WTC11 (cell line): ENCODE data around the gene INPP5E. TPM values are rescaled to one million over a fixed set of nuclear protein-coding genes. Genes with fewer than 3 reads are reported as not detected.

Experiments
- ATAC-seq: fragments of 200-7000 bp; cut with Tn5 transposase; 2 replicates; pipeline ENCODE4 v1.10.0; 2021; ENCODE audit warnings: mild to moderate bottlenecking, moderate library complexity
- CTCF ChIA-PET: fragments of 300-600 bp; sonication (Branson Sonifier 250); formaldehyde crosslinking; loops from one replicate; lab custom pipeline; 2021; ENCODE audit warnings: antibody characterized with exemption; lab: Charles Lee
- POLR2A ChIA-PET: fragments of 350-600 bp; sonication (Branson Sonifier 250); formaldehyde crosslinking; loops from one replicate; lab custom pipeline; 2021; ENCODE audit warnings: antibody characterized with exemption; lab: Charles Lee
- DNase-seq: peaks from one replicate; pipeline ENCODE4 v3.0.0; 2021; ENCODE audit warnings: low spot score
- H3K27ac Mint-ChIP-seq: 2 replicates; pipeline ENCODE4 v1.8.0; 2021; ENCODE audit warnings: mixed read lengths
- H3K27me3 Mint-ChIP-seq: 2 replicates; pipeline ENCODE4 v1.8.0; 2021; ENCODE audit warnings: low read depth, mild to moderate bottlenecking, moderate library complexity, mixed read lengths
- H3K36me3 Mint-ChIP-seq: 2 replicates; pipeline ENCODE4 v1.8.0; 2021; ENCODE audit warnings: mixed read lengths
- H3K4me1 Mint-ChIP-seq: 2 replicates; pipeline ENCODE4 v1.8.0; 2022; ENCODE audit warnings: mixed read lengths
- H3K4me3 Mint-ChIP-seq: 2 replicates; pipeline ENCODE4 v1.8.0; 2021; ENCODE audit warnings: mild to moderate bottlenecking, moderate library complexity, mixed read lengths
- H3K9me3 Mint-ChIP-seq: 2 replicates; pipeline ENCODE4 v1.8.0; 2021; ENCODE audit warnings: mixed read lengths
- JUN ChIP-seq: sonication (generic); formaldehyde crosslinking; IDR thresholded peaks from 2 replicates; pipeline ENCODE4 v1.8.0; 2023; ENCODE audit warnings: mild to moderate bottlenecking, missing genetic modification reagents
- NFE2L1 ChIP-seq: sonication (generic); formaldehyde crosslinking; IDR thresholded peaks from 2 replicates; pipeline ENCODE4 v1.8.1; 2023; ENCODE audit warnings: missing genetic modification reagents
- NR1H2 ChIP-seq: sonication (generic); formaldehyde crosslinking; IDR thresholded peaks from 2 replicates; pipeline ENCODE4 v1.9.0; 2021; ENCODE audit warnings: mild to moderate bottlenecking, moderate library complexity, missing genetic modification reagents
- NR3C1 ChIP-seq: sonication (generic); formaldehyde crosslinking; conservative IDR thresholded peaks from 2 replicates; pipeline ENCODE4 v1.8.1; 2023; ENCODE audit warnings: low read depth, mild to moderate bottlenecking, missing genetic modification reagents
- PRRX2 ChIP-seq: fragments of 250-450 bp; sonication (Bioruptor Pico); IDR thresholded peaks from 2 replicates; pipeline ENCODE4 v1.8.0; 2021; ENCODE audit warnings: mild to moderate bottlenecking
- TCF7 ChIP-seq: sonication (generic); formaldehyde crosslinking; IDR thresholded peaks from 2 replicates; pipeline ENCODE4 v1.8.0; 2022; ENCODE audit warnings: mild to moderate bottlenecking, low read depth, missing genetic modification reagents, moderate library complexity
- ZNF232 ChIP-seq: sonication (generic); formaldehyde crosslinking; IDR thresholded peaks from 2 replicates; pipeline ENCODE4 v1.8.0; 2022; ENCODE audit warnings: mild to moderate bottlenecking, missing genetic modification reagents
- total RNA-seq: library from RNA; stranded (reverse); gene quantifications from 3 replicates; pipeline ENCODE4 v1.2.3, GENCODE V29; 2021
- TF ChIP-seq, protein P1 (sequence below): sonication (generic); formaldehyde crosslinking; IDR thresholded peaks from 2 replicates; pipeline ENCODE4 v1.8.1; 2022; ENCODE audit warnings: missing genetic modification reagents, borderline replicate concordance
- TF ChIP-seq, protein P2 (sequence below): fragments of 250-450 bp; sonication (Bioruptor Pico); IDR thresholded peaks from 2 replicates; pipeline ENCODE4 v2.1.2; 2022; ENCODE audit warnings: mild to moderate bottlenecking, moderate library complexity
- TF ChIP-seq, protein P3 (sequence below): fragments of 200-600 bp; IDR thresholded peaks from 2 replicates; pipeline ENCODE4 v1.8.0; 2022; ENCODE audit warnings: antibody characterized with exemption
- TF ChIP-seq, protein P4 (sequence below): sonication (generic); formaldehyde crosslinking; IDR thresholded peaks from 2 replicates; pipeline ENCODE4 v1.8.0; 2022; ENCODE audit warnings: mild to moderate bottlenecking, missing genetic modification reagents
- TF ChIP-seq, protein P5 (sequence below): sonication (generic); formaldehyde crosslinking; IDR thresholded peaks from 2 replicates; pipeline ENCODE4 v1.8.0; 2022; ENCODE audit warnings: mild to moderate bottlenecking, missing genetic modification reagents
- TF ChIP-seq, protein P6 (sequence below): sonication (generic); formaldehyde crosslinking; IDR thresholded peaks from 2 replicates; pipeline ENCODE4 v1.8.1; 2023; ENCODE audit warnings: mild to moderate bottlenecking, missing genetic modification reagents
- TF ChIP-seq, protein P7 (sequence below): sonication (generic); formaldehyde crosslinking; conservative IDR thresholded peaks from 2 replicates; pipeline ENCODE4 v1.8.1; 2023; ENCODE audit warnings: mild to moderate bottlenecking, low read depth, missing genetic modification reagents, moderate library complexity

The INPP5E gene
- total RNA-seq, 1 experiment from 2014 or later = 24.0 TPM

DNA sequence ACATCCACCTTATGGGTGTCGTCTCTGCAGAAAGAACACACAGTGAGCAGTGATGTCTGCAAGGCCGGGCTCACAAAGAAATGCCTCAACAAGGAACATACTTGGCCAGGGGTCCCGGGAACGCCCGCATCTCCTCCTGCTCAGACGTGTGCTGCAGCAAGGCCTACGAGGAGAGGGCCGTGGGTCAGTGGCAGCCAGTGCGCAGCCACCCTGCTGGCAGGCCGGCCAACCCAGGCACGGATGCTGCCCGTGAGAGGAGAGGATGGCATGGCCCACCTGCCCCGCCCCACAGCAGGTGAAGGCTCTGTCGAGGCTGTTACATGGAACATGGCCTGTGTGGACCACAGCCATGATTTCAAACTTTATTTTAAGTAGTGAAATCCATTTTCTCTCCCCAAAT, 23.9 kb upstream of the INPP5E start:
- TF ChIP-seq, protein P1, sequence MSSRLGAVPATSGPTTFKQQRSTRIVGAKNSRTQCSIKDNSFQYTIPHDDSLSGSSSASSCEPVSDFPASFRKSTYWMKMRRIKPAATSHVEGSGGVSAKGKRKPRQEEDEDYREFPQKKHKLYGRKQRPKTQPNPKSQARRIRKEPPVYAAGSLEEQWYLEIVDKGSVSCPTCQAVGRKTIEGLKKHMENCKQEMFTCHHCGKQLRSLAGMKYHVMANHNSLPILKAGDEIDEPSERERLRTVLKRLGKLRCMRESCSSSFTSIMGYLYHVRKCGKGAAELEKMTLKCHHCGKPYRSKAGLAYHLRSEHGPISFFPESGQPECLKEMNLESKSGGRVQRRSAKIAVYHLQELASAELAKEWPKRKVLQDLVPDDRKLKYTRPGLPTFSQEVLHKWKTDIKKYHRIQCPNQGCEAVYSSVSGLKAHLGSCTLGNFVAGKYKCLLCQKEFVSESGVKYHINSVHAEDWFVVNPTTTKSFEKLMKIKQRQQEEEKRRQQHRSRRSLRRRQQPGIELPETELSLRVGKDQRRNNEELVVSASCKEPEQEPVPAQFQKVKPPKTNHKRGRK (CRISPR knock-in tag) = no peak
- TF ChIP-seq, protein P2, sequence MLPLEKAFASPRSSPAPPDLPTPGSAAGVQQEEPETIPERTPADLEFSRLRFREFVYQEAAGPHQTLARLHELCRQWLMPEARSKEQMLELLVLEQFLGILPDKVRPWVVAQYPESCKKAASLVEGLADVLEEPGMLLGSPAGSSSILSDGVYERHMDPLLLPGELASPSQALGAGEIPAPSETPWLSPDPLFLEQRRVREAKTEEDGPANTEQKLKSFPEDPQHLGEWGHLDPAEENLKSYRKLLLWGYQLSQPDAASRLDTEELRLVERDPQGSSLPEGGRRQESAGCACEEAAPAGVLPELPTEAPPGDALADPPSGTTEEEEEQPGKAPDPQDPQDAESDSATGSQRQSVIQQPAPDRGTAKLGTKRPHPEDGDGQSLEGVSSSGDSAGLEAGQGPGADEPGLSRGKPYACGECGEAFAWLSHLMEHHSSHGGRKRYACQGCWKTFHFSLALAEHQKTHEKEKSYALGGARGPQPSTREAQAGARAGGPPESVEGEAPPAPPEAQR (CRISPR knock-in tag) = no peak
- TF ChIP-seq TCF7 (no peak), NR1H2 (no peak), PRRX2 (CRISPR knock-in tag) (no peak), NR3C1 (CRISPR knock-in tag) (no peak), NFE2L1 (CRISPR knock-in tag) (no peak), JUN (CRISPR knock-in tag) (no peak)
- TF ChIP-seq, protein P3, sequence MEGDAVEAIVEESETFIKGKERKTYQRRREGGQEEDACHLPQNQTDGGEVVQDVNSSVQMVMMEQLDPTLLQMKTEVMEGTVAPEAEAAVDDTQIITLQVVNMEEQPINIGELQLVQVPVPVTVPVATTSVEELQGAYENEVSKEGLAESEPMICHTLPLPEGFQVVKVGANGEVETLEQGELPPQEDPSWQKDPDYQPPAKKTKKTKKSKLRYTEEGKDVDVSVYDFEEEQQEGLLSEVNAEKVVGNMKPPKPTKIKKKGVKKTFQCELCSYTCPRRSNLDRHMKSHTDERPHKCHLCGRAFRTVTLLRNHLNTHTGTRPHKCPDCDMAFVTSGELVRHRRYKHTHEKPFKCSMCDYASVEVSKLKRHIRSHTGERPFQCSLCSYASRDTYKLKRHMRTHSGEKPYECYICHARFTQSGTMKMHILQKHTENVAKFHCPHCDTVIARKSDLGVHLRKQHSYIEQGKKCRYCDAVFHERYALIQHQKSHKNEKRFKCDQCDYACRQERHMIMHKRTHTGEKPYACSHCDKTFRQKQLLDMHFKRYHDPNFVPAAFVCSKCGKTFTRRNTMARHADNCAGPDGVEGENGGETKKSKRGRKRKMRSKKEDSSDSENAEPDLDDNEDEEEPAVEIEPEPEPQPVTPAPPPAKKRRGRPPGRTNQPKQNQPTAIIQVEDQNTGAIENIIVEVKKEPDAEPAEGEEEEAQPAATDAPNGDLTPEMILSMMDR = no peak
- TF ChIP-seq, protein P4, sequence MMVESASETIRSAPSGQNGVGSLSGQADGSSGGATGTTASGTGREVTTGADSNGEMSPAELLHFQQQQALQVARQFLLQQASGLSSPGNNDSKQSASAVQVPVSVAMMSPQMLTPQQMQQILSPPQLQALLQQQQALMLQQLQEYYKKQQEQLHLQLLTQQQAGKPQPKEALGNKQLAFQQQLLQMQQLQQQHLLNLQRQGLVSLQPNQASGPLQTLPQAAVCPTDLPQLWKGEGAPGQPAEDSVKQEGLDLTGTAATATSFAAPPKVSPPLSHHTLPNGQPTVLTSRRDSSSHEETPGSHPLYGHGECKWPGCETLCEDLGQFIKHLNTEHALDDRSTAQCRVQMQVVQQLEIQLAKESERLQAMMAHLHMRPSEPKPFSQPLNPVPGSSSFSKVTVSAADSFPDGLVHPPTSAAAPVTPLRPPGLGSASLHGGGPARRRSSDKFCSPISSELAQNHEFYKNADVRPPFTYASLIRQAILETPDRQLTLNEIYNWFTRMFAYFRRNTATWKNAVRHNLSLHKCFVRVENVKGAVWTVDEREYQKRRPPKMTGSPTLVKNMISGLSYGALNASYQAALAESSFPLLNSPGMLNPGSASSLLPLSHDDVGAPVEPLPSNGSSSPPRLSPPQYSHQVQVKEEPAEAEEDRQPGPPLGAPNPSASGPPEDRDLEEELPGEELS = no peak
- TF ChIP-seq, protein P5, sequence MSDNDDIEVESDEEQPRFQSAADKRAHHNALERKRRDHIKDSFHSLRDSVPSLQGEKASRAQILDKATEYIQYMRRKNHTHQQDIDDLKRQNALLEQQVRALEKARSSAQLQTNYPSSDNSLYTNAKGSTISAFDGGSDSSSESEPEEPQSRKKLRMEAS (CRISPR knock-in tag) = no peak
- TF ChIP-seq, protein P6, sequence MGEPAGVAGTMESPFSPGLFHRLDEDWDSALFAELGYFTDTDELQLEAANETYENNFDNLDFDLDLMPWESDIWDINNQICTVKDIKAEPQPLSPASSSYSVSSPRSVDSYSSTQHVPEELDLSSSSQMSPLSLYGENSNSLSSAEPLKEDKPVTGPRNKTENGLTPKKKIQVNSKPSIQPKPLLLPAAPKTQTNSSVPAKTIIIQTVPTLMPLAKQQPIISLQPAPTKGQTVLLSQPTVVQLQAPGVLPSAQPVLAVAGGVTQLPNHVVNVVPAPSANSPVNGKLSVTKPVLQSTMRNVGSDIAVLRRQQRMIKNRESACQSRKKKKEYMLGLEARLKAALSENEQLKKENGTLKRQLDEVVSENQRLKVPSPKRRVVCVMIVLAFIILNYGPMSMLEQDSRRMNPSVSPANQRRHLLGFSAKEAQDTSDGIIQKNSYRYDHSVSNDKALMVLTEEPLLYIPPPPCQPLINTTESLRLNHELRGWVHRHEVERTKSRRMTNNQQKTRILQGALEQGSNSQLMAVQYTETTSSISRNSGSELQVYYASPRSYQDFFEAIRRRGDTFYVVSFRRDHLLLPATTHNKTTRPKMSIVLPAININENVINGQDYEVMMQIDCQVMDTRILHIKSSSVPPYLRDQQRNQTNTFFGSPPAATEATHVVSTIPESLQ = no peak
- no peaks in the 10 kb centered on the region for H3K9me3 Mint-ChIP-seq
- ChIA-PET POLR2A (no interaction called here), CTCF (no interaction called here)
- H3K36me3 Mint-ChIP-seq = peaks cover 75% of the 10 kb centered on the region
- H3K4me1 Mint-ChIP-seq = no peaks in the 10 kb centered on the region
- no peak overlapping the region for H3K27ac Mint-ChIP-seq
- no peak overlapping the region for H3K4me3 Mint-ChIP-seq
- DNase-seq = no peak
- H3K27me3 Mint-ChIP-seq = no peaks in the 10 kb centered on the region
- ATAC-seq = no peak

DNA sequence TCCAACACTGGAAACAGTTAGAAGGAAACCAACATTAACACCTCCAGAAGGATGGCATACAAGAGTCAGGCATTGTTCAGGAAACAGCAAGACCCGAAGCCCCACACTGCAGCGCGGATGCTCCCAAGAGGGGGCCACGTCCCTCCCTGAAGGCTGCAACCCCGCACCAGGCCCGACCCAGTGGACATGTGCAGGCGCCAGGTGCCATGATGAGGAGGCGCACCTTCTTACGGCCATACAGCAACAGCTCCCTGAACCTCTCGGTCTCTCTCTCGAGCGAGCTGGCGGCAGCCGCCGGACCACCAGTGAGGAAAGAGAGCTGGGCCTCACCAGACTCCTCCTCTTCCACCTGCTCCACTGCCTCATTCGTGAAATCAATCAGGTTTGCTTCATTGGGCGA, 23.0 kb upstream of the INPP5E start:
- ChIA-PET POLR2A (no interaction called here), CTCF (no interaction called here)
- H3K27me3 Mint-ChIP-seq = no peaks in the 10 kb centered on the region
- no peaks in the 10 kb centered on the region for H3K4me1 Mint-ChIP-seq
- H3K9me3 Mint-ChIP-seq = no peaks in the 10 kb centered on the region
- H3K36me3 Mint-ChIP-seq = peaks cover 80% of the 10 kb centered on the region
- ATAC-seq (no peak), DNase-seq (no peak)
- H3K27ac Mint-ChIP-seq = no peak overlapping the region
- H3K4me3 Mint-ChIP-seq = no peak overlapping the region
- TF ChIP-seq, protein P1 (CRISPR knock-in tag) = no peak
- TF ChIP-seq ZNF232 (CRISPR knock-in tag) (no peak), NR1H2 (no peak)
- TF ChIP-seq, protein P7, sequence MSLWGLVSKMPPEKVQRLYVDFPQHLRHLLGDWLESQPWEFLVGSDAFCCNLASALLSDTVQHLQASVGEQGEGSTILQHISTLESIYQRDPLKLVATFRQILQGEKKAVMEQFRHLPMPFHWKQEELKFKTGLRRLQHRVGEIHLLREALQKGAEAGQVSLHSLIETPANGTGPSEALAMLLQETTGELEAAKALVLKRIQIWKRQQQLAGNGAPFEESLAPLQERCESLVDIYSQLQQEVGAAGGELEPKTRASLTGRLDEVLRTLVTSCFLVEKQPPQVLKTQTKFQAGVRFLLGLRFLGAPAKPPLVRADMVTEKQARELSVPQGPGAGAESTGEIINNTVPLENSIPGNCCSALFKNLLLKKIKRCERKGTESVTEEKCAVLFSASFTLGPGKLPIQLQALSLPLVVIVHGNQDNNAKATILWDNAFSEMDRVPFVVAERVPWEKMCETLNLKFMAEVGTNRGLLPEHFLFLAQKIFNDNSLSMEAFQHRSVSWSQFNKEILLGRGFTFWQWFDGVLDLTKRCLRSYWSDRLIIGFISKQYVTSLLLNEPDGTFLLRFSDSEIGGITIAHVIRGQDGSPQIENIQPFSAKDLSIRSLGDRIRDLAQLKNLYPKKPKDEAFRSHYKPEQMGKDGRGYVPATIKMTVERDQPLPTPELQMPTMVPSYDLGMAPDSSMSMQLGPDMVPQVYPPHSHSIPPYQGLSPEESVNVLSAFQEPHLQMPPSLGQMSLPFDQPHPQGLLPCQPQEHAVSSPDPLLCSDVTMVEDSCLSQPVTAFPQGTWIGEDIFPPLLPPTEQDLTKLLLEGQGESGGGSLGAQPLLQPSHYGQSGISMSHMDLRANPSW (CRISPR knock-in tag) = no peak
